D721Med (cell line): ENCODE measurements around the gene HYKK.
A peak's percentile ranks its signal among the peaks of the same experiment; 100 is the strongest.

Experiments
- DNase-seq: peaks from one replicate; pipeline ENCODE4 v3.0.0; 2011; ENCODE audit warnings: low spot score; ENCODE audit not compliant: insufficient read length
- FAIRE-seq: peaks from 2 replicates; lab custom pipeline; 2011; peaks lifted over from hg19 to GRCh38; lab: Jason Lieb, UNC
- CTCF ChIP-seq: IDR thresholded peaks from 2 replicates; pipeline ENCODE4 v1.5.1; 2012; ENCODE audit warnings: mild to moderate bottlenecking, control low read depth; ENCODE audit not compliant: insufficient read depth; ENCODE audit errors: missing control alignments

HYKK gene

GRCh38 chr15:78567531-78567930 is 60.2 kb downstream of the HYKK start:
- no peak for TF ChIP-seq CTCF
- DNase-seq (peak; percentile 22), FAIRE-seq (no peak)

- DNase-seq (no peak), FAIRE-seq (no peak)
- no peak for TF ChIP-seq CTCF
Measured at GRCh38 chr15:78570710-78571109, 63.3 kb downstream of the HYKK start.

GRCh38 chr15:78571382-78571781 is 64.0 kb downstream of the HYKK start:
- no peak for TF ChIP-seq CTCF
- no peak for FAIRE-seq
- DNase-seq, result no peak

- DNase-seq (no peak), FAIRE-seq (no peak)
- no peak for TF ChIP-seq CTCF
Measured at GRCh38 chr15:78573416-78573815, 66.0 kb downstream of the HYKK start.

GRCh38 chr15:78574944-78575343 is 67.6 kb downstream of the HYKK start:
- TF ChIP-seq CTCF, result no peak
- FAIRE-seq (no peak), DNase-seq (no peak)
